ENCODE measurements around the gene THYN1. TPM values are rescaled to one million over a fixed set of nuclear protein-coding genes. Genes with fewer than 3 reads are reported as not detected.

The THYN1 gene
- total and polyA plus RNA-seq, 2 donors (not counting 3 experiments of a cell fraction or from before 2014, with no cell fraction given) = 35.7 to 38.0 TPM

DNA sequence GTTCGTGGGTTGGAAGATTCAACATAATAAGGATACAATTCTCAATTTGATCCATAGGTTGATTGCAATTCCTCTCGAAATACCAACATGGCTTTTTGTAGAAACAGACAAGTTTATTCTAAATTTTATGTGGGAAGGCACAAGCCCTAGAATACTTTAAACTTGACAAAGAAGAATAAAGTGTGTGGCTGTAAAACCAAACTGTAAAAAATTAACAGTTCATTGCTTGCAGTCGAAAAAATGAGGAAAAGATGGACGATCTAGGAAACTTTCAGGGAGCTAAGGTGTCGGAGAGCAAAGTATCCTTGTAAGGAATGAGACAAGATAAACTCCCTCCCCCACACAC is 22.0 kb upstream of the THYN1 start:
- DNase-seq (ENCODE audit: low read depth, low spot score) (no peak), FAIRE-seq (no peak)
- H3K27me3 ChIP-seq (ENCODE audit: control insufficient read depth in 2 of 2, insufficient read depth in 2 of 2, low read length in 2 of 2) = peaks cover 51 to 73% of the 10 kb centered on the region in 2 experiments
- dilution Hi-C loops (cut with MboI; ENCODE audit: extremely low pct_ligation_motif_present, low sequenced_read_pairs) = no loop called here
- no peaks in the 10 kb centered on the region for H3K9me1 ChIP-seq (replicated peaks; ENCODE audit: control insufficient read depth, extremely low read depth, insufficient read depth, low read length)
- TF ChIP-seq JUN (IDR thresholded peaks at IDR 0.05; ENCODE audit: borderline replicate concordance, insufficient read depth, insufficient read length, low read depth) (no peak), GATA2 (IDR thresholded peaks at IDR 0.05; ENCODE audit: insufficient read depth, insufficient read length, low read depth, low read length) (no peak), EZH2 (IDR thresholded peaks at IDR 0.05; ENCODE audit: borderline replicate concordance, low read depth, low read length, severe bottlenecking) (no peak), POLR2AphosphoS5 (IDR thresholded peaks at IDR 0.05; ENCODE audit: insufficient read depth, low read depth, low read length) (no peak), MYC (IDR thresholded peaks at IDR 0.05; ENCODE audit: low read depth, low read length) (no peak)
- TF ChIP-seq, protein P1, sequence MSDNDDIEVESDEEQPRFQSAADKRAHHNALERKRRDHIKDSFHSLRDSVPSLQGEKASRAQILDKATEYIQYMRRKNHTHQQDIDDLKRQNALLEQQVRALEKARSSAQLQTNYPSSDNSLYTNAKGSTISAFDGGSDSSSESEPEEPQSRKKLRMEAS (IDR thresholded peaks at IDR 0.05; ENCODE audit: insufficient read depth, insufficient read length) = no peak
- TF ChIP-seq, protein P2, sequence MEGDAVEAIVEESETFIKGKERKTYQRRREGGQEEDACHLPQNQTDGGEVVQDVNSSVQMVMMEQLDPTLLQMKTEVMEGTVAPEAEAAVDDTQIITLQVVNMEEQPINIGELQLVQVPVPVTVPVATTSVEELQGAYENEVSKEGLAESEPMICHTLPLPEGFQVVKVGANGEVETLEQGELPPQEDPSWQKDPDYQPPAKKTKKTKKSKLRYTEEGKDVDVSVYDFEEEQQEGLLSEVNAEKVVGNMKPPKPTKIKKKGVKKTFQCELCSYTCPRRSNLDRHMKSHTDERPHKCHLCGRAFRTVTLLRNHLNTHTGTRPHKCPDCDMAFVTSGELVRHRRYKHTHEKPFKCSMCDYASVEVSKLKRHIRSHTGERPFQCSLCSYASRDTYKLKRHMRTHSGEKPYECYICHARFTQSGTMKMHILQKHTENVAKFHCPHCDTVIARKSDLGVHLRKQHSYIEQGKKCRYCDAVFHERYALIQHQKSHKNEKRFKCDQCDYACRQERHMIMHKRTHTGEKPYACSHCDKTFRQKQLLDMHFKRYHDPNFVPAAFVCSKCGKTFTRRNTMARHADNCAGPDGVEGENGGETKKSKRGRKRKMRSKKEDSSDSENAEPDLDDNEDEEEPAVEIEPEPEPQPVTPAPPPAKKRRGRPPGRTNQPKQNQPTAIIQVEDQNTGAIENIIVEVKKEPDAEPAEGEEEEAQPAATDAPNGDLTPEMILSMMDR (IDR thresholded peaks at IDR 0.05; ENCODE audit: extremely low read depth in 1 of 2, insufficient read depth in 1 of 2, low read depth in 1 of 2, low read length in 2 of 2) = no peak
- H3K79me2 ChIP-seq (ENCODE audit: control insufficient read depth, insufficient read depth, low read length) = no peaks in the 10 kb centered on the region
- ChIA-PET POLR2A (no interaction called here), CTCF (interaction anchor here (1.9 kb wide), 1 partner anchor 13 kb away, joined by 6 read pairs; no protein-coding TSS in a partner anchor)
- H3K9me3 ChIP-seq (replicated peaks; ENCODE audit: control insufficient read depth, insufficient read depth, low read length) = no peaks in the 10 kb centered on the region
- peaks cover 2% of the 10 kb centered on the region for H3K4me1 ChIP-seq (ENCODE audit: control insufficient read depth, extremely low read depth, insufficient read depth, low read length)
- no peak overlapping the region for H3K27ac ChIP-seq (ENCODE audit: insufficient read depth, low read depth, low read length)
- H4K20me1 ChIP-seq (replicated peaks; ENCODE audit: control insufficient read depth, extremely low read depth, insufficient read depth, low read length) = no peaks in the 10 kb centered on the region
- no peaks in the 10 kb centered on the region for H3K36me3 ChIP-seq (ENCODE audit: control insufficient read depth in 2 of 2, extremely low read depth in 1 of 2, insufficient read depth in 2 of 2, low read length in 2 of 2)
- no peak overlapping the region for H2AFZ ChIP-seq (ENCODE audit: low read depth, low read length)
- no peak overlapping the region for H3K9ac ChIP-seq (replicated peaks; ENCODE audit: extremely low read depth, insufficient read depth, low read length)
- intact Hi-C loops (cut with micrococcal nuclease) = no loop called here
- no peak overlapping the region for H3K4me3 ChIP-seq (replicated peaks in 1 of 3; ENCODE audit: insufficient read depth in 1 of 3, low read depth in 1 of 3, low read length in 3 of 3)
- no peak overlapping the region for H3K4me2 ChIP-seq (ENCODE audit: insufficient read depth, low read length)
- no TSS peak for BruUV-seq (replicated peaks)

All from endothelial cell of umbilical vein (primary cell).